GM19351 (cell line): ENCODE data around the gene OSBPL1A.

Experiments used
- ATAC-seq: cut with Tn5 transposase; IDR thresholded peaks from one replicate; pipeline ENCODE4 v1.9.1; 2021; ENCODE audit warnings: mild to moderate bottlenecking, moderate library complexity; ENCODE audit not compliant: unreplicated experiment

Gene OSBPL1A

GRCh38 chr18:24270358-24270936 lies 127.2 kb downstream of the OSBPL1A start:
- no peak for ATAC-seq

DNA sequence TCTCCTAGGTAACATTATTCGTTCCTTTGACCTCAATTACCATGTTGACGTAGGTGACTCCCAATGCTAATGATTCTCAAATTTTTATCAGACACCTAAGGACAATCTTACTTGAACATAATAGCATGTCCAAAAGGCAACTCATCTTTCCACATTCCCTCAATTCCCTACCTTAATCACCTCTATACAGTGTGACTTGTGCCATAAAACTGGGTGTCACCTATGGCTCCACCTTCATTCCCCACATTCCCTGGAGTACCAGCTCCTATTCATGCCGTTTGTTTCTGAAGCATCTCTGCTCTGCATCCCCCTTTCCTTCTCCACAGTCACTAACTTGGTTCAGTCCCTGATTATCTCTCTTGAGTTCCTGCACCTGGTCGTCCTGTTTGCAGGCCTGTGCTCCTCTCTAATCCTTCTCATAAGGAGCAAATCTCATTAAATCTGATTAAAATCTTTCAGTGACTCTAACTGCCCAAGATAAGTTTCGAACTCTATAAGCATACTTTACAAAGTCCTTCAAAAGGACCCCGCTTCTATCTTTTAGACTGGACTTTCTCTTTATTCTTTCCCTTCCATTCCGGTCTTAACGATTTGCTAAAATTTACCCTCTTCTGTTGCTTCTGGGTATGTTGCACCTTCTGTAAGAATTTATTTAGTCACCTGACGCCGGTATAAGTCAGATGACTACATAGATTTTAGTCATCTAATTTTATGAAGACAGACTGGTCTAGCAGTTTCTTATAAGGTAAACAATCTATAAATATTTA lies 128.7 kb downstream of the OSBPL1A start:
- ATAC-seq, result no peak

- no peak for ATAC-seq
These were observed 129.7 kb downstream of the OSBPL1A start for GRCh38 chr18:24267878-24268277.

- ATAC-seq, result no peak
These were observed 131.5 kb downstream of the OSBPL1A start for GRCh38 chr18:24266131-24266530.

DNA sequence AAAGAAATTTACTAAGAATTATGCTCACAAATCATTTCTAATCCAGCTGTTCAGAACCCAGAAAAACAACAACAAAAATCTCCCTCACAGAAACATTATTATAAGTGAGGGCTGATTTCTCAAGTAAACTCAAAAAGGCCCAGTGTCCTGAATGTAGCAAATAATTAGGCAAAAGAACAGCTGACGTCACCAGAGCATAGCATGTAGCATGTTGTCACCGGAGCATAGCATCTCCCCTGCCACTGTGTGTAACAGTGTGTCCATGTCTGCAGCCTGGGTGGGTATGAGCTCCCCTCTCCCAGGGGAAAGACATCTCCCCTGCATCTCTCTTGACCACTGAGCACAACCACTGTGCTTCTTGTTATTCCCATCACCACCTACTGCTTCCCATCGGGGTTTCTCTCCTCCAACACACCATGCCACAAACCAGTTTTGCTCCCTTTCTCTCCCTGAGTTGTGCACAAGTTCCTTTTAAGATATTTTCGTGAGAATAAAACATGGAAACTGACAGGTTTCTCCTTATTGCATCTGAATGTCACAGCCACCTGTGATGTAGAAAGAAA lies 132.0 kb downstream of the OSBPL1A start:
- ATAC-seq, result no peak

- ATAC-seq, result no peak
These were observed 134.6 kb downstream of the OSBPL1A start for GRCh38 chr18:24263050-24263449.

- ATAC-seq, result no peak
These were observed 135.5 kb downstream of the OSBPL1A start for GRCh38 chr18:24262087-24262486.

DNA sequence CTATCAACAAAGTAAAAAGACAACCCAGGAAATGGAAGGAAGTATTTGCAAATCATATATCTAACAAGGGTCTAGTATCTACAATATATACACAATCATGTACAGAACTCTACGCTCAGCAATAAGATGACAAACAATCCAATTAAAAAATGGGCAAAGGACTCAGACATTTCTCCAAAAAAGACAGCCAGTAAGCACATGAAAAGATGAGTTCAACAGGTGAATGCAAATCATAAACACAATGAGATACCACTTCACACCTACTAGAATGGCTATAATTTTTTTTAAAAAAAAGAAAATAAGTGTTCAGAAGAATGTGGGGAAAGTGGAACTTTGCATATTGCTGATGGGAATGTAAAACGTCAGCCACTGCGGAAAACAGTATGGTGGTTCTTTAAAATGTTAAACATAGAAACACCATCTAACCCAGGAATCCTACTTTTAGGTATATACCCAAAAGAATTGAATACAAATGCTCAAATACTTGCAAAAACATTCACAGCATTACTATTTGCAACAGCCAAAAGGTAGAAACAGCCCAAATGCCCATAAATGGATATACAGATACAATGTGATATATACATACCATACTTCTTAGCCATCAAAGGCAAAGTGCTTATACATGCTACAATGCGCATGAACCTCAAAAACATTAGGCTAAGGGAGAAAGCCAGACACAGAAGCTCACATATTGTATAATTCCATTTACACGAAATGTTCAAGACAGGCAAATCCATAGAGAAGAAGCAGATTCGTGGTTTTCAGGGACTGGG lies 137.6 kb downstream of the OSBPL1A start:
- no peak for ATAC-seq

DNA sequence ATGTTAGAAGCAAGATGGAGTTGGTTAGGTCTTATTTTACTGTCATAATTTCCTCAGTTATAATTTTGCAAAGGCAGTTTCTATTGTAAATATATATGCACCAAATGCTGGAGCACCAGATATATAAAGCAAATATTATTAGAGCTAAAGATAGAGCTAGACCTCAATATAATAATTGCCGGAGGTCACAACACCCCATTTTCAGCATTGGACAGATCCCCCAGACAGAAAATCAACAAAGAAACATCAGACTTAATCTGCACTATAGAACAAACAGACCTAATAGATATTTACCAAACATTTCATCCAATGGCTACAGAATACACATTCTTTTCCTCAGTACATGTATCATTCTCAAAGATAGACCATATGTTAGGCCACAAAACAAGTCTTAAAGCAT lies 143.6 kb downstream of the OSBPL1A start:
- ATAC-seq, result no peak

DNA sequence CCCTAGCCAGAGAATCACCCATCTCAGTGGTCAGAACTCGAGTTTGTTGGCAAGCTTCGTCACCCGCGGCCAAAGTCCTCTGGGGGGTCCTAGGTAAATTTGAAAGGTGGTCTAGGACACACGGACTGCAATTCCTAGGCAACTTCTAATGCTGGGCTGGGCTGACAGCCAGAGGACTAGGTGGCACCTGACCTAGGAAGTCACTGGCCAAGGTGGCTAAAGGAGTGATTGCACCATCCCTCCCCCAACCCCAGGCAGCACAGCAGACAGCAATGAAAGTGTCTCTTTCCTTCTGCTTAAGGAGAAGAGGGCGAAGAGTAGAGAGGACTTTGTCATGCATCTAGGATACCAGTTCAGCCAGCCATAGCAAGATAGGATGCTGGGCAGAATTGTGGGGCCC lies 147.9 kb downstream of the OSBPL1A start:
- ATAC-seq, result no peak

DNA sequence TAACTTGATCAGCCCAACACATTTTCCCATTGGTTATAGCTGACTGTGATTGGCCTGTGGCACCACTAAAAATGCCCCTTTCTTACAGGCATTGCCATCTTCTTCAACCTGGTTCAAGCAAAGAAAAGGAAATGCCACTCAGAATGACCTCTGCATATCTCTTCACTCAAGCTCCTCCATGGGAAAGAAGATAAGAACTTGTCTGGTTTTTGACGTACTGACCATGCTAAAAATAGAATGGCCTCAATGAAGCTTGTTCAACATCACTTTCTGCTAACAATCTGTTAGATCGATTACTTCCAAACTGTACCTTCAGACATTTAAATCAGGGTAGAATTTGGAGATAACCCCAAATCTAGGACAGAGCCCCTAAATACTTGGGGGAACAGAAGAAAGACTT lies 149.3 kb downstream of the OSBPL1A start:
- ATAC-seq, result no peak

DNA sequence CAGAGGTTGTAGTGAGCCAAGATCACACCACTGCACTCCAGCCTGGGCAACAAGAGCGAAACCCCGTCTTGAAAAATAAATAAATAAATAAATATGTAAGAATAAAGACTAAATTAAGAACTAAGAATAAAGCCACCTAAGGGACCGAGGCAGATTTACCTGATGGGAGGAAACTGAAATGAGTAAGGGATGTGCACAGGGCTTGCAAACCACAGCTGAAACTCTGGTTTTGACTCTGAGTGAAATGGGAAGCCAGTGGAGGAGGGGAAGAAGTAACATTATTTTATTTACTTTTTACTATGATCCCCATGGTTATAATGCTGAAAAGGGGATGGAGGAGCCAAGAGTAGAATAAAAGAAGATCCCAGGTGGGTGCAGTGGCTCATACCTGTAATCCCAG lies 151.5 kb downstream of the OSBPL1A start:
- ATAC-seq, result peak; percentile 98

GRCh38 chr18:24244698-24245097 lies 152.9 kb downstream of the OSBPL1A start:
- ATAC-seq, result no peak

DNA sequence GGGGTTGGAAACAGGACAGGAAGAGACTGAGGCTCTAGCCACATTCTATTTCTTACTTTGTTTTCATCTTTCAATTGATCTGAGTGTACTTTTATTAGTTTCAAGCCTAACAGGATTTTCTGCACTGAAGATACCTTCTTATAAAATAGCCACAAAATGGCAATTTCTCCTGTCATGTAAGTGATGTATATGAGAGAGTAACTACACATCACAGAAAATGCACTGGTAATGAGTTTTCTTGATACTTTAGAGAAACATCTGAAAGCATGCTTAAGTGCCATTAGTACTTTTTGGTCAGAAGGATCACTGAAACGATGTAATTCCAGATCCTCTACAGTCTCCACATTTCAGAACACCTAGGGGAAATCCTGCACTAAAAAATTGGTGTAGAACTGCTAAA lies 153.9 kb downstream of the OSBPL1A start:
- ATAC-seq, result no peak

- no peak for ATAC-seq
These were observed 158.3 kb downstream of the OSBPL1A start for GRCh38 chr18:24239341-24239740.

DNA sequence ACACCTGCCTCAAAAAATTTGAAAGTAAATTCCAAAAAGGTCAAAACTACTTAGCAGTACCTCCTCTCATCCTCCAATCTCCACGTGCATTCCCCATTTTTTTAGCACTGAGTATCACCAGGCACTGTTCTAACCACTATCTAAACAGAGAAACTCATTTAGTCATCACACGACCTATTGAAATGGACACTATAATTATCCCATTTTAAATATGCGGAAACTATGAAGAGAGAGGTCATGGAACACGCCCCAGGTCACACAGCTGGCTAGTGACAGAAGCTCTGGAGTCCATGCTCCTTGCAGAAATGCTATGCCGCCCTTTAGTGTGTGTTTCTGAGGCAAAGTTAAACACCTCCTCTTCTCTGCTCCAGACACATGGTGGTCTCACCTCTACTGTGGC lies 159.2 kb downstream of the OSBPL1A start:
- ATAC-seq, result no peak

DNA sequence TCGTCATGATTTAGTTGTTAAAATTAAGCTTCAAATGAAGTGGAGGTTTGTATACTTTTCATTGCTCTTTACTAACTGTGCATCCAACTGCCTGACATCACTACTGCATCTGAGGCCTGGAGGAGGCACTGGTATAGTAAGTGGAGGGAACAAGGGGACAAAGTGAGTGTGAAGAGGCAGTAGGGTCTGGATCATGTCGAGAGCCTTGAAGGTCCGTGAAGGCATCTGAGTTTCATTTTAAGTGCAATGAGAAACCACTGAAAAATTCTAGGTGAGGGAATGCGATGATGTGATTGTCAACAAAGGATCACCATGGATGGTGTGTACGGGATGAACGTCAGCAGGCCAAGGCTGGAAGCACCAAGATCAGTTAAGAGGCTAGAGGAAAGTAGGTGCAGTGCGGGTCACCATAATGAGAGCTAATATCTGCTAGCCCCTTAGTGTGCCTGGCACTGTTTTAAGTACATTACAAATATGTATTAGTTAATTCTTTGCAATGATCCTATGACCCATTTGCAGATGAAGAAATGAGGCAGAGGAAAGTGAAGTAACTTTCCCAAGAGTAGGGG lies 162.7 kb downstream of the OSBPL1A start:
- ATAC-seq, result no peak

DNA sequence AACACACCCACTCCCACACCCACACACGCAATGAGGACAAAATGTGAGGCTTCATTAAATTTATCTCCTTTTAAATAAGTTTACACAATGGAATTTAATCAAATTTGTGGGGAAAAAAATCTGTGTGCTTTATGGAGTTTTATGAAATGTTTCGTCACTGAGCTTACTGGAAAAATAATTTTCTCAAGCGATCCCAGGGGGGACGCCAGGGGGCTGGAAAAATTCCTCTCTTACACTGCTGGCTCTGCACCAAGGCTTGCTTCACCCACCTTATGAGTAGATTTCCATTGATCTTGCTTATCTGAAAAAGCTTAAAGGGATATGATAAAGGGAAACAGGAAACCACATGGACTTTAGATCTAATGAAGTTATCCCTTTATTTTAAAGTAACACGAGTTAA lies 163.3 kb downstream of the OSBPL1A start:
- no peak for ATAC-seq

DNA sequence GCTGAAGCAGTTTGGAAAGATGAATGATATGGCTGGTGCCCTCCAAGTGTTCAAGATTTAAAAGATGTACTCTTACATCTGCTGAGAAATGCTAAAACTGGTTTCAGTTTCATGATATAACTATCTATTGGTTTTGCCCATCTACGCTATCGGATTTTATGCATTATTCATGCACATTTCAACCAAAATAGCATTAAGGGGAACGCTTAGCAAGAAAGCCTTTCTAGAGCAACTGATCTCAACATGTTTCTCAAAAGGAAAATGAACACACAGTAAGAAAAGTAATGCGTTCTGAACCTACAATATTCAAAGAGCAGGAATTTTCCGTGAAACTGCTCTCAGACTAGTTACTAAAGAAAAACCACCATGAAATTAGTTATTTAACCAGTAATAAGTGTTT lies 164.8 kb downstream of the OSBPL1A start:
- no peak for ATAC-seq

DNA sequence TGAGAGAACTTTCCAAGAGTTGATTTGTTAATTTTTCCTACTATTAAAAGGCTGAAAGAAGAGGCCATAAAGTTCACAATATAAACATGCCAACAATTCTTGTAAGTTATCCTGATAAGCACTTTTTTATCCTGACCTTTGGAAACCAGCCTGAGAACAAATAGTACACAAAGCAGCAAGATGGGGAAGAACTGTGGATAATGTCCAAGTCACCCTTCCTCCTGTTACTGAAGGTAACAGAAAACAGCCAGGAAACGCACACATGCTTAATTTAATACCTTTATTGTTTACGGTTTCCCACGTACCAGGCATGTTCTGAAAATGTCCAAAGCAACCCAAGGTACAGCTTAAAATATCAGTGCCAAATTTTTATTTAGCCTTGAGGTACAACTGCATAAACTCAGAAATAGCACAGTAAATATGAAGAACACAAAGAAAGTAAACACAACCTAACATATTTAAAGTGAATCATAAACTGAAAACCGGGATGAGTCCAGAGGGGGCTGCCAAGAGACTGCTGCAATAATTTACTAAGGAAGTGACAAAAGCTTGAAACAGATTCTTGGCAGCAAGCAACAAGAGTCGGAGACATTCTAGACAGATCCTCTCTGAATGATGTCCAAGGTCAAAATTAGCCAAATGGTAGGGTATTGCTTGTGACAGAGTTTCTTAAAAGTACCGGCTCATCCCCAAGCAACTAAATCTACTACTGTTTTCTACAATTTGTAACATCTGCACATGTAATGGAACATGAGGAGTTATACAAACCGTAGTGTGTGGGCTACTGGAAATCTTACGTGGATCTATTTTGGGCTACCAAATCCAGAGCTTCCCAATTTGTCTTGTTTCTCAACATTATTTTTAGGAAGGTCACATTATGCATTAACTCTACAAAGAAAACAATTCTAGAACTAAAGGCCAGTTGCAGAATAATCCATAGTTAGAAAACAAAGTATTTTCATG lies 165.6 kb downstream of the OSBPL1A start:
- no peak for ATAC-seq
